ENCODE measurements around the gene CLCF1.
A peak's percentile ranks its signal among the peaks of the same experiment; 100 is the strongest.
"Not testable (repeated sequence)": the region's sequence is repeated elsewhere in the genome, so short reads cannot be mapped to it uniquely, and the experiment has no call there.

The CLCF1 gene

GRCh38 chr11:67349928-67350465 is 23.4 kb downstream of the CLCF1 start:
- in situ Hi-C loops (cut with MboI; ENCODE audit: low pct_unique_long_range_greater_than_20kb, low sequenced_read_pairs) = no loop called here
- no peak for DNase-seq

- DNase-seq = no peak
- in situ Hi-C loops (cut with MboI; ENCODE audit: low pct_unique_long_range_greater_than_20kb, low sequenced_read_pairs) = no loop called here
Measured at GRCh38 chr11:67349457-67349856, 23.9 kb downstream of the CLCF1 start.

- in situ Hi-C loops (cut with MboI; ENCODE audit: low pct_unique_long_range_greater_than_20kb, low sequenced_read_pairs) = no loop called here
Measured at GRCh38 chr11:67349036-67349435, 24.4 kb downstream of the CLCF1 start.

GRCh38 chr11:67347964-67348749 is 25.2 kb downstream of the CLCF1 start:
- in situ Hi-C loops (cut with MboI; ENCODE audit: low pct_unique_long_range_greater_than_20kb, low sequenced_read_pairs) = no loop called here
- peak; percentile 44 for DNase-seq

More at GRCh38 chr11:67349036-67349435, 24.4 kb downstream of the CLCF1 start:
- DNase-seq = no peak

- in situ Hi-C loops (cut with MboI; ENCODE audit: low pct_unique_long_range_greater_than_20kb, low sequenced_read_pairs) = no loop called here
- peak; percentile 42 for DNase-seq
Measured at GRCh38 chr11:67345920-67346819, 27.2 kb downstream of the CLCF1 start.

GRCh38 chr11:67345247-67345919 is 28.0 kb downstream of the CLCF1 start:
- in situ Hi-C loops (cut with MboI; ENCODE audit: low pct_unique_long_range_greater_than_20kb, low sequenced_read_pairs) = no loop called here
- no peak for DNase-seq

GRCh38 chr11:67344264-67344663 is 29.1 kb downstream of the CLCF1 start:
- in situ Hi-C loops (cut with MboI; ENCODE audit: low pct_unique_long_range_greater_than_20kb, low sequenced_read_pairs) = no loop called here
- peak; percentile 30 for DNase-seq

GRCh38 chr11:67337257-67337656 is 36.1 kb downstream of the CLCF1 start:
- DNase-seq = no peak
- in situ Hi-C loops (cut with MboI; ENCODE audit: low pct_unique_long_range_greater_than_20kb, low sequenced_read_pairs) = no loop called here

GRCh38 chr11:67332081-67332691 is 41.2 kb downstream of the CLCF1 start:
- in situ Hi-C loops (cut with MboI; ENCODE audit: low pct_unique_long_range_greater_than_20kb, low sequenced_read_pairs) = no loop called here
- DNase-seq = no peak

- in situ Hi-C loops (cut with MboI; ENCODE audit: low pct_unique_long_range_greater_than_20kb, low sequenced_read_pairs) = no loop called here
- no peak for DNase-seq
Measured at GRCh38 chr11:67323526-67323925, 49.9 kb downstream of the CLCF1 start.

- in situ Hi-C loops (cut with MboI; ENCODE audit: low pct_unique_long_range_greater_than_20kb, low sequenced_read_pairs) = no loop called here
- no peak for DNase-seq
Measured at GRCh38 chr11:67322049-67322448, 51.3 kb downstream of the CLCF1 start.

GRCh38 chr11:67321313-67321871 is 52.0 kb downstream of the CLCF1 start:
- no peak for DNase-seq
- in situ Hi-C loops (cut with MboI; ENCODE audit: low pct_unique_long_range_greater_than_20kb, low sequenced_read_pairs) = no loop called here

GRCh38 chr11:67320691-67321090 is 52.7 kb downstream of the CLCF1 start:
- no peak for DNase-seq
- in situ Hi-C loops (cut with MboI; ENCODE audit: low pct_unique_long_range_greater_than_20kb, low sequenced_read_pairs) = no loop called here

GRCh38 chr11:67320011-67320410 is 53.4 kb downstream of the CLCF1 start:
- no peak for DNase-seq
- in situ Hi-C loops (cut with MboI; ENCODE audit: low pct_unique_long_range_greater_than_20kb, low sequenced_read_pairs) = no loop called here

GRCh38 chr11:67318876-67319275 is 54.5 kb downstream of the CLCF1 start:
- in situ Hi-C loops (cut with MboI; ENCODE audit: low pct_unique_long_range_greater_than_20kb, low sequenced_read_pairs) = not testable (repeated sequence)

GRCh38 chr11:67317888-67318555 is 55.4 kb downstream of the CLCF1 start:
- DNase-seq = peak; percentile 38
- in situ Hi-C loops (cut with MboI; ENCODE audit: low pct_unique_long_range_greater_than_20kb, low sequenced_read_pairs) = no loop called here

More at GRCh38 chr11:67318876-67319275, 54.5 kb downstream of the CLCF1 start:
- DNase-seq = not testable (repeated sequence)

GRCh38 chr11:67317205-67317887 is 56.1 kb downstream of the CLCF1 start:
- in situ Hi-C loops (cut with MboI; ENCODE audit: low pct_unique_long_range_greater_than_20kb, low sequenced_read_pairs) = no loop called here

GRCh38 chr11:67316882-67317204 is 56.6 kb downstream of the CLCF1 start:
- in situ Hi-C loops (cut with MboI; ENCODE audit: low pct_unique_long_range_greater_than_20kb, low sequenced_read_pairs) = no loop called here
- no peak for DNase-seq

More at GRCh38 chr11:67317205-67317887, 56.1 kb downstream of the CLCF1 start:
- peak; percentile 98 for DNase-seq

Data from KBM-7 (cell line).